ENCODE results near the gene RHOBTB1. TPM values are rescaled to one million over a fixed set of nuclear protein-coding genes. Genes with fewer than 3 reads are reported as not detected.

Gene RHOBTB1
- total and polyA plus RNA-seq, 2 experiments from 2014 or later, result 4.6 to 13.2 TPM

GRCh38 chr10:60916025-60916424 is 28.0 kb downstream of the RHOBTB1 start (continued):
- TF ChIP-seq CTCF (conservative IDR thresholded peaks at IDR 0.05; ENCODE audit: low read depth in 2 of 2) (peak; percentile 16 to 42; a peak in 3 of 4 replicates), EZH2 (IDR thresholded peaks at IDR 0.05; ENCODE audit: low read depth, unreplicated experiment) (no peak), ETS1 (IDR thresholded peaks at IDR 0.05) (no peak), ZNF114 (CRISPR knock-in tag; IDR thresholded peaks at IDR 0.05) (no peak), NANOG (IDR thresholded peaks at IDR 0.05; ENCODE audit: borderline replicate concordance) (no peak), ZNF331 (CRISPR knock-in tag; IDR thresholded peaks at IDR 0.05; ENCODE audit: low read depth) (0 out of 2 replicates have a peak, but pooled peaks have one; percentile 18), JUNB (IDR thresholded peaks at IDR 0.05; ENCODE audit: unreplicated experiment) (no peak)

- Mint-ChIP-seq H3K4me3 (no peak overlapping the region), H3K27me3 (ENCODE audit: insufficient read depth, low read depth, poor library complexity) (no peaks in the 10 kb centered on the region), H3K36me3 (ENCODE audit: low read depth) (peaks cover 3% of the 10 kb centered on the region; the same call in 1 of the 3 replicates), H3K27ac (no peak overlapping the region), H3K9me3 (no peaks in the 10 kb centered on the region), H3K4me1 (peaks cover 7% of the 10 kb centered on the region; the same call in 2 of the 3 replicates)
- Histone ChIP-seq H3K4me1 (ENCODE audit: insufficient read depth) (no peaks in the 10 kb centered on the region), H4K20me1 (replicated peaks; ENCODE audit: insufficient read depth) (no peaks in the 10 kb centered on the region), H3K79me2 (replicated peaks; ENCODE audit: insufficient read depth) (no peaks in the 10 kb centered on the region), H3F3A (replicated peaks; ENCODE audit: low read depth) (no peaks in the 10 kb centered on the region), H2AFZ (no peak overlapping the region), H3K4me2 (no peak overlapping the region), H3K27me3 (ENCODE audit: insufficient read depth) (no peaks in the 10 kb centered on the region), H3K36me3 (ENCODE audit: insufficient read depth) (no peaks in the 10 kb centered on the region), H3K27ac (ENCODE audit: low read depth) (no peak overlapping the region), H3K9me2 (ENCODE audit: insufficient read depth) (0 out of 2 replicates have a peak, but pooled peaks cover 13% of the 10 kb centered on the region), H3K4me3 (no peak overlapping the region)
- no peak for ATAC-seq
- no peak for DNase-seq (ENCODE audit: low spot score)
- TF ChIP-seq JUNB (IDR thresholded peaks at IDR 0.05; ENCODE audit: unreplicated experiment) (no peak), ZNF114 (CRISPR knock-in tag; IDR thresholded peaks at IDR 0.05) (no peak)
Measured at GRCh38 chr10:60914690-60915141, 29.3 kb downstream of the RHOBTB1 start.

- Mint-ChIP-seq H3K36me3 (ENCODE audit: low read depth) (peaks cover 3% of the 10 kb centered on the region; the same call in 1 of the 3 replicates), H3K27ac (no peak overlapping the region), H3K9me3 (no peaks in the 10 kb centered on the region), H3K27me3 (ENCODE audit: insufficient read depth, low read depth, poor library complexity) (no peaks in the 10 kb centered on the region), H3K4me1 (peaks cover 10% of the 10 kb centered on the region; the same call in 2 of the 3 replicates), H3K4me3 (no peak overlapping the region)
- Histone ChIP-seq H3K27ac (ENCODE audit: low read depth) (no peak overlapping the region), H4K20me1 (replicated peaks; ENCODE audit: insufficient read depth) (no peaks in the 10 kb centered on the region), H3F3A (replicated peaks; ENCODE audit: low read depth) (no peaks in the 10 kb centered on the region), H3K4me3 (no peak overlapping the region), H2AFZ (no peak overlapping the region), H3K9me2 (ENCODE audit: insufficient read depth) (0 out of 2 replicates have a peak, but pooled peaks cover 13% of the 10 kb centered on the region), H3K79me2 (replicated peaks; ENCODE audit: insufficient read depth) (no peaks in the 10 kb centered on the region), H3K27me3 (ENCODE audit: insufficient read depth) (no peaks in the 10 kb centered on the region), H3K36me3 (ENCODE audit: insufficient read depth) (no peaks in the 10 kb centered on the region), H3K4me1 (ENCODE audit: insufficient read depth) (no peaks in the 10 kb centered on the region), H3K4me2 (no peak overlapping the region)
- DNase-seq (ENCODE audit: low spot score) (no peak), ATAC-seq (no peak)
- TF ChIP-seq ZNF114 (CRISPR knock-in tag; IDR thresholded peaks at IDR 0.05), result no peak
- TF ChIP-seq ETS1 (IDR thresholded peaks at IDR 0.05), result no peak
- no peak for TF ChIP-seq EZH2phosphoT487 (IDR thresholded peaks at IDR 0.05; ENCODE audit: unreplicated experiment)
Measured at GRCh38 chr10:60913657-60914056, 30.3 kb downstream of the RHOBTB1 start.

Data from GM23338 (cell line).